Right lobe of liver (tissue), 4 donors: ENCODE data around the gene TBX4.

Experiments
- CTCF ChIP-seq, 4 donors: fragments of 200-600 bp in 3 of 4; fragments of 450-650 bp in 1 of 4; IDR thresholded peaks; one replicate each; pipeline versions ENCODE4 v1.5.1 to v1.8.0; 2016 to 2022; ENCODE audit warnings: antibody characterized with exemption in 4 of 4, mild to moderate bottlenecking in 2 of 4
- POLR2A ChIP-seq: fragments of 450-650 bp; IDR thresholded peaks from one replicate; pipeline ENCODE4 v1.6.1; 2017; ENCODE audit warnings: antibody characterized with exemption, mild to moderate bottlenecking
- donor health status: DM: no; HTN: no; CAD: no.
- donor health status: DM: no; HTN: no; CAD: no.
- donor health status: DM: no; HTN: yes; CAD: no.

GRCh38 chr17:61429274-61429673 lies 22.9 kb upstream of the TBX4 start:
- TF ChIP-seq CTCF (IDR thresholded peaks at IDR 0.05), result no peak
- no peak for TF ChIP-seq POLR2A
